HG02870 (cell line): ENCODE data around the gene CYP11A1.

ENCODE experiments used
- ATAC-seq: cut with Tn5 transposase; IDR thresholded peaks from one replicate; pipeline ENCODE4 v1.9.1; 2021; ENCODE audit warnings: mild to moderate bottlenecking, moderate library complexity; ENCODE audit not compliant: unreplicated experiment

Gene CYP11A1

GRCh38 chr15:74389241-74390048, 22.0 kb upstream of the CYP11A1 start:
- no peak for ATAC-seq

DNA sequence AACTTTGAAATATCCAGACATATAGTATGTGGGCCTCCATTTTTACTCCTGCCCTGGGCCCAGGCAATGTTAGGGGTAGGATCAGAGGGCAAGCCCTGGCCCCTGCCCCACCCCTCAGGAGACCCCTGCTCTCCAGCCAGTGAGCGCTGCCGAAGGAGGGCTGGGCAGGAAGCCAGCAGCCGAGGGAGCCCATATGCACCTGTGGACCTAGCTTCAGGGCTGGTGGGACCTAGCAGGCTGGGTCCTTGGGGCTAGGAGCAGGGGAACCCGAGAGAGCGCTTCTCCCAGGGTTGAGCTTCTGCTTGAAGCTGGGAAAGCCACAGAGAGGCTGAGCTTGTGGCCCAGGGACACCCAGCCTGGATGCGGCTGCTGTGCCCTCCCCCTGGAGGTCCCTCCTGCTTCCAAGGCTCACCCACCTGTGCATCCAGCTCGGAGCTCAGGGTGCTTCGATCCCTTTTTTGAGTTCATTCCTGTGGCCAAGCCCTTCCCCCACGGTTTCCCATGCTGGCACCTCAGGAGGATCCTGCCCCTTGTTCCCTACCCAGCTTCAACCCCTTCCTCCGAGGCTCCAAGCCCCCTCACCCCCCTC, 21.0 kb upstream of the CYP11A1 start:
- ATAC-seq = no peak

DNA sequence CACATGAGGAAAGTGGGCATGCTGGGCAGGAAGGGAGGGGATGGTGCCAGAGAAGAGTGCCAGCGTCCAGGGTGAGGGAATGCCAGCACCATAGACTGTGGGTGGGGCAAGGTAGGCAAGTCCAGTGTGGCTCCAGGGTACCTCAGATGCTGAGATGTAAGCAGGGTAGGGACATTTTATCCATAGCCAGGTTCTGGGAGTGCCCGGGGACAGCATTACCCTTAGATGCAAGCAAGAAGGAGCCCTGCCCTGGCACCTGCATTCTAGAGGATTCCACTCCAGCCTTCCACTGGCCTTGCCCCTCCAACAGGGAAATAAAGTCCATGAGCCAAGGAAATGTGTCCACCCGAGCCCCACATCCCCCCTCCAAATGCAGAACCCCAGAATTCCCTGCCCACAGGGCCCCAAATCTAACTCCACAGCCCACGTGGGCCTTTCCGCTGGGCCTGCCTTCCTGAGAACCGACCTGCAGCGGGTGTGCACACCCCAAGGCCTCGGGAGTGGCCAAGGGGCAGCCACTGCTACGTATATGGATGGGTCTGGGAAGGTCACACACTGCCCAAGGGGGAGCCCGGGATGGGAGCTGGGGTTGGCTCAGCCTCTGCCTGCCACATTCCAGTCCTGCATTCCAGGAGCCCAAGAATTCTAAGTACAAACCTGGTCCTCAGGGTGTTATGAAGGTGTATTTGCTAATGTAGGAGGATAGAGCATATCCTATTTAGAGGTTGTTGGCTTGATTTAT, 20.3 kb upstream of the CYP11A1 start:
- ATAC-seq = no peak

- ATAC-seq = no peak
Measured at GRCh38 chr15:74387141-74387541, 19.7 kb upstream of the CYP11A1 start.

- ATAC-seq = no peak
Measured at GRCh38 chr15:74386496-74387140, 19.2 kb upstream of the CYP11A1 start.

DNA sequence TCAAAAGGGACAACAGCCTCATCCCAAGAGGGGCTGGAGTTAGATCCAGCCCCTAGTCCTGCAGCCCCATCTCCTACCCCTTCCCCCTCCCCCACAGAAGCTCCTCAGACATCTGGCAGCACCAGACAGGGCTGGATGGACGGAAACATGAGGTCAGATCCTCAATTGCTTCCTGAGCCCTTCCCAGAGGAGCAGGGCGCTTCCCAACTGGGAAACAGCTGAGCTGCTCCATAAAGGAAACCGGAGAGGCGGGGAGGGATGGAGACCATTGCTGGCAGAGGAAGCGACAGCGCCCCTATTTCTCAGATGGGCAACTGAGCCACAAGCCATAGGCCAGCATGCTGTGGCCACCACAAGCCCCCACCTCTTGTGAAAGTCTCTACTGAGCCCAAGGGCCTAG, 18.3 kb upstream of the CYP11A1 start:
- ATAC-seq = no peak

DNA sequence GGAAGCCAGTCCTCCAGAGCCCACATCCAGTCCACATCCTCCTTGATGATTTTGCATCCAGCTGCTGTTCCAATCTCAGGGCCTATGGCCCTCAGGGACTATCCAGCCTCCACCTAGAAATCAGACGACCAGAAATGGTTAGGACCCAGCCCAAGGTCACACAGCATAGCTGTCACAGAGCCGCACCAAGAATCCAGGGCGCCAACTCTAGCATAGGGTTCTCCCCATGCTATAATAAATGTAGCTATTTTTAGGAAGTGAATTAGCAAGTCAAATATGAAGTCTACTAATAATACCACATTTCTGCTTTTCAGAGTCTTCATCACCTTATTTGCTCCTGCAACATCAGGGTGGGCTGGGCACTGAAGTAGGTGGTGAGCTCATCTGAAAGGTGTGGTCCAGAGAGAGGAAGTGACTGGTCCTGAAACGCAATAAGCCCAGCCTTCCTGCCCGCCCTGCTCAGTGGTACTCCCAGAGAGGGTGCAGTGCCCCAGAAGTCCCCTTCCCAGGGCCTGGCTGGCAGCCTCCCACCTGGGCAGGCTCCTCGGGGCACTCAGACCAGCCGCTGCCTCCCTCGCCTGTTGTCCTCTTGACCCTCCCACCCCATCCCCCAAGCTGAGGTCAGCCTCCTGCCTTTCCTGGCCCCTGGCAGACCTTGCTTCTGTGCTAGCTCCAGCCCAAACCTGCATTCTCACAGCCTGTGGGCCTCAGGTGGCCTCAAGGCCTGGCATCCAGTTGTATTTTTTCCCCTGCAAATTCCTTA, 17.6 kb upstream of the CYP11A1 start:
- ATAC-seq = peak; percentile 53

- ATAC-seq = no peak
Measured at GRCh38 chr15:74384566-74384880, 17.1 kb upstream of the CYP11A1 start.

GRCh38 chr15:74383695-74384565, 16.5 kb upstream of the CYP11A1 start:
- no peak for ATAC-seq

- no peak for ATAC-seq
Measured at GRCh38 chr15:74383286-74383685, 15.8 kb upstream of the CYP11A1 start.

DNA sequence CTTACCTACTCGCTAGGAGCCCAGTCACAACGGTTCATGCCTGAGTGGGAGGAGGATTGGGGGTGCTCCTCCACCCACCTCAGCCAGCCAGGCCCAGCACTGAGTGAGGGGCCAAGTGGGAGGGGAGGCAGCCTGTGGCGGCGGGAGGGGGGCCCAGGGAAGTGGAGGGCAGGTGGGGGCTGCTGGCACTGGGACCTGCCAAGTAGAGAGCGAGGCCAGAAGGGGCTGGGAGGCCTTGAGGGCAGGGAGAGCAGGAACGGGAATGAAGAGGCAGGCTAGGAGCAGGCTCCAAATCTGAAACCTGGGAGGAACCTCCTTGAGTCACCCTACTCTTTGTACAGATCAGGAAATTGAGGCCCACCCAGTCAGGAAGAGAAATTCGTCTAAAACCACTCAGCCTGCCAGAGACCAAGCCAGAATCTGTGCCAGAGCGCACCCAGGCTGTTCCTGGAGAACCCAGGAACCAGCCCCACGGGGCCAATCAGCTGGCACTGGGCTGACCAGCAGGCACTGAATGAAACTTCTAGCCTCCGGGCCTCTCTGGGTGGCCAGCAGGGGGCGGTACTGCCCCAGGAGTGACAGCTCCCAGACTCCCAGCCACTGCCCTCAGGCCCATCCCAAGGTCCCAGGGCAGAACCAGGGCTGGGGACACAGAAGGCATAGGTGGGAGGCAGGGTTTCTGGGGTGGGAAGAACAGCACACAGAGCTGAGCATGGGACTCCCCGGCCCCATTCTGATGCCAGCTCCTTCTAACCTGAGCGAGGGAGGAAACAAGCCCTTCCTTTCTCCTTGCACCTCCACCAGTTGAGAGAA, 14.8 kb upstream of the CYP11A1 start:
- ATAC-seq = peak; percentile 29

DNA sequence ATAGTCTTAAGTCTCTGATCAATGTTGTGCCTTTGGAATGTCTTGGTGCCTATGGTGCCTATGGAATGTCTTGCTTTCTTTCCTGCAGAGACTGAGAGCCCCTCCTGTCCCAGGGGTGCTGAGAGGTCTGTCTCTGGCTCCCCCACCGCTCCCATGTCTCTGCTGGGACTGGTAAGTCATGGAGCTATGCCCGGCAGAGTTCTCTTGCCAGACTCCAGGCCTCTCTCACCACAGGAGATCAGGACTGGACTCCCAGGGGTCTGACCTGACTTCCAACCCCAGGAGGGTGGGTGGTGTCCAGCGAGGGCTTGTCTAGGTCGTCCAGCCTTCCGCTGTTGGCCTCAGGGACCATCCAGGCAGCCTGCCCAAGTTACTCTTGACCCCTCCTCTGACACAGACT, 14.0 kb upstream of the CYP11A1 start:
- ATAC-seq = no peak

- ATAC-seq = no peak
Measured at GRCh38 chr15:74381190-74381453, 13.7 kb upstream of the CYP11A1 start.

- no peak for ATAC-seq
Measured at GRCh38 chr15:74380361-74381189, 13.1 kb upstream of the CYP11A1 start.

DNA sequence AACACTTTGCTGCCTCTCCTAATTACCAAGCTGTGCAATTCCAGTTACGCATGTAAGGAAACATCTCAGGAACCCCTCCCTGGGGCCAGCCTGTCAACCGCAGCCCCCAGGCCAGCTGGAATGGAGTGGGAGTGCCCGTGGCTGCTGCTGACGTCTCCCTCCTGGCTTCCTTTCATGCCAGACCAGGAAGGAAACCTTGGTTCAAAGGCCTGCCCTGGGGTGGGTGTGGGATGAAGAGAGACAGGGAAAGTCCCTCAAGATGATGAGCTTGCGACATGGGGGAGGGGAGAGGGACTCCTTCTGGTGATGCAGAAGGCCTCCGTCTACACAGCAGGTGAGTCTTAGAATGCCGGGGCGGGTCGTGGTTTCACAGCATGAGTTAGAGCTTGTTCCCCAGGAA, 11.4 kb upstream of the CYP11A1 start:
- ATAC-seq = no peak

GRCh38 chr15:74377831-74378766, 10.7 kb upstream of the CYP11A1 start:
- no peak for ATAC-seq

DNA sequence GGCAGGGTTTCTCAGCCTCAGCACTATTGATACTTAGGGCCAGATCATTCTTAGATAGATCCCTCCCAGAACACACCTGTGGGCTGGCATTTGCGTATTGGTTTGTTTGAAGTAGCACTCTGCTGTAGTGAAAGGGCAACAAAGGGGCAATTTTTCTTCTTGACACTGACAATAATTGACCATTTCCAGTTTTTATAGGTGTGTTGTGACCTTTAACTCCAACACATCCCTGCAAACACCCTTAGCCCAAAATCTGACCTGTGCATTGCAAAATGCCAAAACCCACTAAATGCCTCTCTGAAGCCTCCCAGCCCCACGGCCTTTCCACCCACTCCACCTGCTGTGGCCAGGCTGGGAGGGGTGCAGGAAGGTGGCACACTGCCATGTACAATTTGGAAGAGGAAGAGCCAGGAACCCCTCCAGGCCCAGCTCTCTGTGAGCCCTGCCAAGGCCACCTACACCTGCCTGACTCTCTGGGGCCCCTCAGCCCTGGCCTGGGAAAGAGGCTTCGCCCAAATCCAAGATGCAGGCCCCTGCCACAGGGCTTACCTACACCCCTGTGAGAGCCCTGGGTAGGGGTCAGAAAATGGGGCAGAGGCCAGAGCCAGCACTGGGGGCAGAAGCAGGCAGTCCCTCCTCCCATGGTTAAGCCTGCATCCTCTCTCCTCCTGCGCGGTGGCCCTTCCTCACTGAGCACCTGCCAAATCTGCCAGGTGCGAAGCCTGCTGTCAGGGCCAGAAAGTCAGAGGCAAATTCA, 9.6 kb upstream of the CYP11A1 start:
- no peak for ATAC-seq
